Kidney glomerular epithelial cell (primary cell): ENCODE data around the gene PTPN21.

ENCODE experiments used
- DNase-seq: peaks from one replicate; lab custom pipeline; 2025; lab: John Stamatoyannopoulos, UW

Gene PTPN21

DNA sequence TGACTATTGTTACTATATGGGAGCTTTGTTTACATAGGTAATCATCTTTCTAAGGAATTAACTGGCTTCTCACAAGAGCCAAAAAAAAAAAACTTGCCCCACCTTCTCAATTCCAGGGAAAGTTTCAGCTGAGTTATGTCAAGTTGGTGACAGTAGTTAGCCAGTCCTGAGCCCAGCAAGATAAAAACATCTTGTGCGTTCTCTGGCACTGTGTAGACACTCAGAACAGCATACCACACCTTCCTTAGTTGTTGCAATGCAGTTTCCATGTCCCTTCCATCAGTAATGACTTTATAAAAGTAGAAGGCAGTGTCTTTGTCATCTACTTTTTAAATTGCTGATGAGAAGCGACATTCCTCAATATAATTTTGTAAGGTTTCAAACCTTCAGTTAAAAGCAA, 50.2 kb downstream of the PTPN21 start:
- no peak for DNase-seq

DNA sequence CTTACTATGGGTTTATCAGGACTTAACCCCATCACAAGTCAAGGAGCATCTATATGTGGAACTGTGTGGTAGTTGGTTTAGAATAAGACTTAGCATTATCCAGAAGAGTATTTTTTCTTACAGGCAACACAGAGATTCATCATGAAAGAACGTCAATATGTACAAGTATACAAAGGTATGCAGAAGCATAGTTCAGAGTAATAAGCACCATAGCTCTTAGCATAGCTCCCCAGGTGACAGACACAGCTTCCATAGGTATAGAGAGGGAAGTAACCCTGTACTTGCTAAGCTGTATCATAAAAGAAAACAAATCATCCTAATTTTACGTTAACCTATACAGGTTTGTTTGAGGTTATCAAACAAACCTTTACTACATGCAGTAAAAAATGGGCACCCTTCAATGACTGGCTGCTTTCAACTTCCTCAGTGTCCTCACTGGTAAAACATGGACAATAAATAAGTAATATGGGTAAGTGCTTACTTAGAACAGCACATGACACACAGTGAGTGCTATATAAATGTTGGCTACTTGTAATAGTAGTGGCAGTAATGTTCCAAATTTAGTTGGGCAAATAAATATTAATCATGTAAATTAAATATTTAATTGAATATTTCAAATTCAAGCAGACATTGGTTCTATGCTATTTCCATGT, 50.9 kb downstream of the PTPN21 start:
- DNase-seq: no peak

DNA sequence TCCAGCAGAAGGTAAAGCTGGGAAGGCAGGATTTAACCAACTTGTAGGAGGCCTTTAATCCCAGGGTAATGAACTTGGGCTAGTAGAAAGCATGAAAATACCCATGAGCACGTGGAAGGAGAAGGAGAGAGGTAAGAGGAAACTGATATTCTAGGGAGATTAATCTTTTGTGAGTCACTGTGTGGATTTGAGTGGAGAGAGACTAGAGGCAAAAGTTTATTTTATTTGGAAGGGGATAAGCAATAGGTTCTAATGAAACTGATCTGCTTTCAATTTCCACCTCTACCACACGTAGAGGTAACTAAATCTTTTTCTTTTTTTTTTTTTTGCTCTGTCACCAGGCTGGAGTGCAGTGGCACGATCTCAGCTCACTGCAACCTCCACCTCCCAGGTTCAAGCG, 52.1 kb downstream of the PTPN21 start:
- no peak for DNase-seq

DNA sequence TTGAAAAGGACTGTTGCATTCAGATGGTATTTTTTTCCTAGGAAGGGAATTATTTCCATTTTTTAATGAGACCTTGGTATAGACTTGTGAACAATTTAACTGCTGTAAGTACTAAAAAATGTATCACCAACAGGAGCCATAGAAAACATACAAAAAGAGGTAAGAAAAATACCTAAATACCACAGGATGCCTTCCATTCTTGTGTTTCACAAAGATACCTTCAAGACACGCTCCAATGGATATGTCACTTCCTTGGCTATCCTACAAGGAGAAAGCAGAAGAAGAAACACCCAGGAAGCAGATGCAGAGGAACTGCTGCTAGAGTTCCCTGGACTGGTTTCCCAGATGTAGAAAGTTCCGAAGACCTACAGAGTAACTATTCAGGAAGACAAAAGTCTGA, 54.2 kb downstream of the PTPN21 start:
- DNase-seq: no peak

DNA sequence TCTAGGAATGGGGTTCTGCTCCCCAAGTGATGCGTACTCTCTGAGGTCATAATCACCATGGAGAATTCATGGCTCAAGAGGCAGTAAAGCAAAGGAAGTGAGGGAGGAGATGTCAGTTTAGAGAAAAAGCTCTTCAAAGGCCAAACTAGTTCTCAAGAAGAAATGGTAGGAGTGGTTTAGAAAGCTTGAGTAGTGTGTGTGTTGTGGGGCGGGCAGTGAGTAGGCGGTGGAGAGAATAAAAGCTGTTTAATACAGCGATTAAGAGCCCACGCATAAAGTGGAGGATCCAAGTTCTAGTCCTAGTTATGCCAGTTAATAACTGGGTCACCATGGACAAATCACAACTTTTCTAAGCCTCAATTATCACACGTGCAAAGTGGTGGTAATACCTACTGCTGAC, 55.6 kb downstream of the PTPN21 start:
- DNase-seq: no peak

DNA sequence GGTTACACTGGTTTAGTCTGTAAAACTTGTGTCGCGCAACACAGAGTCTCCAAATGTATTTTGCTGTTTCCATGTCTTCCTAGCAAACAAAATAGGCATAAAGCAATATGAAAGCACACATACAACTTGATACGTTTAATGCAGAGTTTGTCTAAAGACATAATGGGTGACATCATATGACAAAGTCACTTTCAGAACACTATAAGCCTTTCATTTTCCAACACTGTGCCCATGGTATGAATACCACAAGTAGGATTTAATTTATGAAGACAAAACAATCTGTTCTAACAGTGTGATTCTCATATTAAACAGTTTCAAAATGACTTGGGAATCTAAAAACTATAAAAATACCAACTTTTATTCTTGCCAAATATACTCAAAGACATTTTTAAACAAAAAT, 58.4 kb downstream of the PTPN21 start:
- no peak for DNase-seq

DNA sequence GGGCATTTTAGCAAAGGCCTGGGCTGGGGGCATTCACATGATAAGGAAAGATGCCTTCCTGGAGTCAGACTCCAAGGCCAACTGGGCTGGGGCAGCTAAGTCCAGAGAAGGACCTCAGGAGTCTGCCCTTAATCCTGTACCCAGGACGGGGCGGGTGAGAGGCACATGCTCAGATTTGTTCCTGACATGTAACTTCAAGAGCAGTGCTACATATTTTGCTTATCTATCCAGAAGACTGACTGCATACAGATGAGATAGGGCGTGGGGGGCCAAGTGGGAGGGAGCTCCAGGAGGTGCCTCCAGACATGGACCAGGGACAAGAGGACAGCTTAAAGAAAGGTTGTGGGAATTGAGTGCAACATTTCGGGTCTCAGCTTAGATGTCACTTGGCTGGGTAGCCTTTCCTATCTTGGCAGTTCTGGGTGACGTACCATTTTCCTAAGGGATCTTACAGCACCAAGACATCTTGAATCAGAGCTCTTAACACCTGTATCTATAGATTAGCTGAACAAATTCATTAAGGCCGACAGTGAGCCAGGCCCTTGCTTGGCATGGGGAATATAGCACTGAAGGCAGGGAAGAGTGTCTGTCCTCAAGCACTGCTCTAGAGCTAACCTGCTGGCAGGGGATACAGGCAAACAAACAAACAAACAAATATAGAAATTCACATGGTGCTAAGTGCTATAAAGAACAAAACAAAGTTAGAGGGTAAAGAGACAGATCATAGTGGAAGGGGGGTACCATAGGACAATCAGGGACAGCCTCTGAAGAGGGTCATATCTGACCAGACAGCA, 61.2 kb downstream of the PTPN21 start:
- no peak for DNase-seq

DNA sequence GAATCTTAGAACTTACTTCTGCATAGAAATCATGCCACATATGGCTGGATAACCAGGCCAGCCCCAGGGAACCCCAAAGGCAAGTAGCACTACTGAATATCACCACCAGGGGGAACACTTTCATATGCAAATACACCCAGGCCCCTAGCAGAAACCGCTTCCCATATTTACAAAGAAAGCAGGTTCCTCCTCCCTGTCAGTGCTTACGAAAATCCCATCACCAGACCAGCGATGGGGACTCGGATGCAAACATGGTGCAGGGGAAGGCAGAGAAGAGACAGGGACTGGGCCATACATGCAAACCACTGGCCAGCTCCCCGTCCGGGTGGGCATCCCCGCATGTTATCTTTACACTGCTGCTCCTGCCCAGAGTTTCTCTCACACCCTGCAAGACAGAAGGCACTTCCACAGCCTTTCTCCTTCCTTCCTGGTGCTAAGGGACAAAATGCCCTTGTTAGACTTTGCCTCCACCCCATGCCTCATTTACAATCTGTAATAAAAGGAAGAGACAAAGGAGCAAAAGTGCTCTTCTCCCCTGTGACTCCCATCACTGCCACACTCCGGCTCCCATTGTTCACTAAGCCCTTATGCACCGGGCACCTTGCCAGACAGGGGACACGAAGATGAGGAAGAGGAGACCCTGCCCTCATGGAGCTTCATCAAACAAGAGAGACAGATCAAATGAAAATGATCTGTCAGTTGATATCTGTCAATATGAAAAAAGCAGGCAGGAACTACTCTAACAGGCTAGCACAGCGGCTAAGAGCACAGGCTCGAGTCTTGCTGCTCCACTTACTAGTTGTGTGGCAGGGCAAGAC, 62.3 kb downstream of the PTPN21 start:
- DNase-seq: peak; percentile 64

DNA sequence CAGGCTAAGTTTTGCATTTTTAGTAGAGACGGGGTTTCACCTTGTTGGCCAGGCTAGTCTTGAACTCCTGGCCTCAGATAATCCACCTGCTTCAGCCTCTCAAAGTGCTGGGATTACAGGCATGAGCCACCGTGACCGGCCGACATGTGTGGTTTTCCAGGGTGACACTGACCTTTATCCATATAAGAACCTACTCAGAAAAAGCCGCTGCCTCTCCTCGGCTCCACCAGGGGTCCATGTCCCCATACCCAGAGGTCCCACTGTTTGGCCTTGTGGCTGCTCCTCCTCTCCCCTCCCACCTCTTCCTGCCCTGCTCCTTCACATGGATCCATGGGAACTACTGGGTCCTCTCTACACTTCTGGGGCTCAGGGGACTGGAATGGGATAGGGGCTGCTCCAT, 64.6 kb downstream of the PTPN21 start:
- DNase-seq: no peak

DNA sequence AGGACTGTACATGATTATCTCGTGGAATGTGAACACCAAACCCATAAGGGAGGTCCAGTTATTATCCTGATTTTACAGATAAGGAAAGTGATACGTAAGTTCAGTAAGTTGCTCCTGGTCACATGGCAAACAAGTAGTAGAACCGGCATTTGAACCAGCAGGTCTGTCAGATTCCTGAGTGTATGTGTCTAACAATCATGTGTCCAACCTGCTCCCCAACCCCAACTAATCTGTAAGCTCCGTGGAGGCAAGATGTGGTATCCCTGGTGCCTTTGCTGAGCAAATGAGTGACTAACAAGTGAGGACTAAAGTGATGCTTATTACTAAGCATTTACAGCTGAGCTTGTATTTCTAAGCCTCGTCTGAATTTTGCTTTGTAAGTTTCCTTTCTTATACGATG, 65.9 kb downstream of the PTPN21 start:
- no peak for DNase-seq

DNA sequence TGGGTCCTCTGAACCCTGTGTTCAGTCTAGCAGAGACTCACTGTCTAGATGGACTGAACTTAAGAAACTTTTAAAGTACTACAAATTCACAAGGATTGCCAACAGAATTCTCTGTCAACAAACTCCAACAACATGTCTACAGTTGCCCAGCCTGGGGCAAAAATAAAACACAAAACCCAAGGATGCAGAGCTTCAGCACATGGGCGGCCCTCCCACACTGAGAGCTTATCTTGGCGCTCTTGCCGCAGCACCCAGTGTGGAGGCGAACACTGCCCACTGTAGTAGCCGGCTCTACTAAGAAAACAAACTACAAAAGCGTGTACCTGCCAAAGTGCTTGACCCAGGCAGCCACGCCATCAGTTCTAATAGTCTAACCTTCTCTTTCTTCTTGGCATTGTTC, 66.7 kb downstream of the PTPN21 start:
- no peak for DNase-seq

DNA sequence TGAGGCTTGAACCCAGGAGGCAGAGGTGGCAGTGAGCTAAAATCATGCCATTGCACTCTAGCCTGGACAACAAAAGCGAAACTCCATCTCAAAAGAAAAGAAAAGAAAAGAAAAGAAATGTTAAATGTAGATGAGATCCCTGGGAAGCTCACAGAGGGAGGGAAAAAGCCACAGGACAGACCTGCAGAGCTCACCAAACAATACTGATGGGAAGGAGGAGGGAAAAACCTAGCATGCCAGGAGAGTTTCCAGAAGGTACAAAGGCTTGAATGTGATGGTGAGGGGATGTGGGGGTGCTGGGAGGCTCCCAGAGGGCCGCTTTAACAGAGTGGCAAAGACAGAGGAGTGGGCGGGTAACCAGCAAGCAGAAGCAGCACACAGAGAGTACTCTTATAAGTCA, 72.3 kb downstream of the PTPN21 start:
- no peak for DNase-seq

DNA sequence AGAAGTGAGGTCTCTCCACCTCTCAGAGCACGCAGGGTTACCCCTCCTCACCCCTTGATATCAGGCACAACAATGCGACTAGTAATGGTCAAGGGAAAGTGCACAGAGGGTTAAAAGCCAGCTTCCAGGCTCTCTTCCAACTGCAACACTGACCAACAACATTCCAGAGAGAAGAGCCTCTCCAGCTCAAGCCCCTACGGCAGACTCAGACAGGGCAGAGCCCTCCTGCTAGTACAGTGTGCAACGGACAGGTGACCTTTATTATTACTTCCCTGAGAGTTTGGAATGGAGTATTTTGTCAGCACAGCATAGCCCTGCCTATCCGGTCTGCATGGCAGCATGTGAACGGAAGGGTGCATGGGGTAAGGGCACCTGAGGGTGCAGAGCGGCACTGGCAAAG, 73.0 kb downstream of the PTPN21 start:
- no peak for DNase-seq

DNA sequence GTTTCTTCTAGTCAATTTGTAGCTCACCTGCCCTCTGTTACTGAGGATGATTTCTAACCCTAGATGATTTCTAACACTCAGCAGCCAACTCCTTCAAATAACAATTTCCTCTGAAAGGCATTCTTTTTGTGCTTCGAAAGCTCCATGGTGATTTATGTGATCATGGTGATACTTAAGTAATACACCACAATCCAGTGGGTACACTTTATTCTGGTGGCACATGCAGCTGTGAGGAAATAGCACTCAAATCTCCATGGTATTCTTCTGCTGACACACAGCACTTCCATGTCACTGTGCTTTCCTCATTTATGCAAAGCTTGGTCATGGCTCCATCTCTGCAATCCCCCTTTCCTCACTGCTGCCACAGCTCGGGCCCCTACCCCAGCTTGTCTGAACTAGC, 73.7 kb downstream of the PTPN21 start:
- DNase-seq: no peak

DNA sequence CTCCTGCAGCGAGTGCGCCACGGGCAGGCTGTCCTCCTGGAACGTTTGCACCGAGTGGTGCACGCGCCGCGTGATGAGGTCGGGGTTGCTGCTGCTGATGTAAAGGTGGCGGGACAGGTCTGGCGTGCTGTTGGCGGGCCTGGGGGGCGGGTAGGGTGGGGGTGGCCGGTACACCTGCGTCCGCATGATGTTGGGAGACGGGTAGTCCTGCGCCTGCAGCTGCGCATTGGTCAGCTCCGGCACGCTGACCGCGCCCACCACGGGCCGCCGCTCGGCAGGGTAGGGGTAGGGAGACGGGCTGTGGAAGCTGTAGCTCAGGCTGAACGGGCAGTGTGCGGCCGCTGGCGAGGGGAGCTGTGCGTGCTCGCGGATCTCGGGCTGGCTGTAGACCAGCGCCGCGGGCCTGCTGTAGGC, 75.2 kb downstream of the PTPN21 start:
- no peak for DNase-seq

DNA sequence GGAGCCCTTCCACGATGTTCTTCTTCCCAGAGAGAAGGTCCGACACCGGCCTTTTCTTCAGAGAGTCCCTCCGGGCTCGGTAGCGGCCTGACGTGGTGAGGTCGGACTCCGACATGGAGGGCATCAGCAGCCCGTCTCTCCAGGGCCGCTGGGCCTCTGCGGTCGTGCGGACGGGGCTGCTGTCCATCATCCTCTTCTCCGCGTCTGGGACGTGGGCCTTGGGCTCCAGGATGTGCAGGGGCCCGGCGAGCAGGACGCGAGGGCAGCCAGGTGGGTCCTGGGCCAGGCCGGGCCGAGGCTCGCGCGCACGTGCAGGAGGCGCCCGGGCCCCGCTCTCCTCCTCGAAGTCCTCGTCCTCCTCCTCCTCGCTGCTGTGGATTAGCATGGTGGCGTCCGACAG, 75.9 kb downstream of the PTPN21 start:
- DNase-seq: no peak

DNA sequence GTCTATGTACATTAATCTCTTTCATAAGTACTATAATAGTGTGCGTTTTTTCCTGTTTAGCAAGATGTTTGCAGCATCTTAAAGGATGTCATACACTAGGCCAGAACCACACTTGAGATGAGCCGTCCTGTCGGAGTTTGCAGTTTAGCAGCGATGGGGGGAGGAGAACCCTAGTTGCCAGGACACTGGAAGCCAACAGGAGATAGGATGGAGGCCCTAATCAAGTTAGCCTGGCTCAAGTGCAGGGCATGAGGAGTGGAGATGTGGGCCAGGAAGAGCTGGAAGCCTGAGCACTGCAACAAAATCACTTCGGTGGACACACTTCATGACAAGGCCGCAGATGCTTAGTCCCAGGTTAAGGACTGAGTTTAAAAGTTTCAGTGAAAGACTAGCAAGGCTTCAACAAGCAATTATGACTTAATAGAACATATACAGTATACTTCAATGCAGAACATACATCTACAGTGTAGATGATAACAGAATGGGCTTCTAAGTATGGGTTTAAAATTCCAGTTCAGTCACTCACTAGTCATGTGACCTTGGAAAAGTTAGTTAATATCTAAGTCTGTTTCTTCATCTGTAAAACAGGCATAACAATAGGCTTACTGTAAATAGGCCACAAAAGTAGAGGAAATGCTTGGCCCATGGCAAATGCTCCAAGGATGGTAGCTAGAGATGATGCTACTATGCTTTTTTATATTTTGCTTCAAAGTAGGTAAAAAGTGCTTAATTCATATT, 77.1 kb downstream of the PTPN21 start:
- no peak for DNase-seq

DNA sequence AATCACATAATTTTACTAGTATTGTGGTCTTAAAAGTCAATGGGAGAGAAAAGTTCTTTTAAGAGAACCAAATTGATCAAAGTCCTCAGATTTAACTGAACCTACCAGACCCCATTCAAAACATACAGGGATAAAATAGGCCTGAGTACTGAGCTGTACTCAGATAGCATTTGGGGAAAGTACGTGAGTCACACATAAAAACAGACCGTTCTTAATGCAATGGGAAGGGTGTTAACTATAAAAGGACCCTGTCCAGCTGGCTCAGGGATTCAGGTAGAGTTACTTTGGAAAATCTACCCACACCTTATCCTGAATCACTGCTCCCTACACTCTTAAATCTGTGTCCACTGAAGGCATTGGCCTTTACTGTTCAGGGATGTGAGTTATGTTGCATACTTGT, 78.0 kb downstream of the PTPN21 start:
- DNase-seq: no peak

DNA sequence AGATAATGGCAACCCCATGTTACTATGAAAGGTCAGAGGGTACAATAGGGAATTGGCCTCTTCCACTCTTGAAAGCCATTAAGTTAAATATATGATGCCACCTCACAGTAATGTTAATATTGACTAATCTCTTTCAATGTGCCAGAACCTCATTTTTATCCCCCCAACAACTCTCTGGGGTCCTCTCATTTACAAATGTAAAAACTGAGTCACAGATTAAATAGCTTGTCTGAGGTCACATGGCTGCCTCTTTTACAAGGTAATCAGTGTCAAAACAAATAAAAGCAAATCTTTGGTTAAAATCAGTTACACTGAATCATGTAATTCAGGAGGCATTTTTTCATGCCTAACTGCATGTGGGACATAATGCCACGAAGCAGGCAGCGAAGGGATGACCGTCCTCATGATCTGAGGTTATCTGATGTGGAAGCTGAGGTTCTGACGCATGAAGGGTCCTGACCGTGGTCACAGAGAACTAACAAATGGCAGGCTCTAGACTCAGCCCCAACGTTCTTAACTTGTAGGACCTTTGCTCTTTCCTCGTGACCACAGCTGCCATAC, 78.5 kb downstream of the PTPN21 start:
- DNase-seq: no peak

DNA sequence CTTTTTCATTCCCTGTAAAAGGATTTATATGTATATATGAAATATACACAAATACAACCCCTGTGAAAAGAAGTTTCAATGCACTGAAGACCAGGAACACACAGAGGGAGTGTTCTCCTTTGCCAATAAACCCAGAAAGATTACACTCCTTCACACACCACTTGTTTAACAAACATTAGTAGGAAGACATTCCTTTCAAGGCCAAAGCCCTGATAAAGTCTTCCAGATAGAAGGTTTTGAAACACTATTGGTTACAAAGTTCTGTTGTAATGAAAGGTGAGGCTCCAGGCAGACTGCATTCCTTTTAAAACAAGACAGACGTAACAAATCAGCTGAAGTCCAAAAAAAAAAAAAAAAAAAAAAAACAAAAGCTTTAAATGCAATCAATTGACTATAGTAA, 81.0 kb downstream of the PTPN21 start:
- DNase-seq: no peak

DNA sequence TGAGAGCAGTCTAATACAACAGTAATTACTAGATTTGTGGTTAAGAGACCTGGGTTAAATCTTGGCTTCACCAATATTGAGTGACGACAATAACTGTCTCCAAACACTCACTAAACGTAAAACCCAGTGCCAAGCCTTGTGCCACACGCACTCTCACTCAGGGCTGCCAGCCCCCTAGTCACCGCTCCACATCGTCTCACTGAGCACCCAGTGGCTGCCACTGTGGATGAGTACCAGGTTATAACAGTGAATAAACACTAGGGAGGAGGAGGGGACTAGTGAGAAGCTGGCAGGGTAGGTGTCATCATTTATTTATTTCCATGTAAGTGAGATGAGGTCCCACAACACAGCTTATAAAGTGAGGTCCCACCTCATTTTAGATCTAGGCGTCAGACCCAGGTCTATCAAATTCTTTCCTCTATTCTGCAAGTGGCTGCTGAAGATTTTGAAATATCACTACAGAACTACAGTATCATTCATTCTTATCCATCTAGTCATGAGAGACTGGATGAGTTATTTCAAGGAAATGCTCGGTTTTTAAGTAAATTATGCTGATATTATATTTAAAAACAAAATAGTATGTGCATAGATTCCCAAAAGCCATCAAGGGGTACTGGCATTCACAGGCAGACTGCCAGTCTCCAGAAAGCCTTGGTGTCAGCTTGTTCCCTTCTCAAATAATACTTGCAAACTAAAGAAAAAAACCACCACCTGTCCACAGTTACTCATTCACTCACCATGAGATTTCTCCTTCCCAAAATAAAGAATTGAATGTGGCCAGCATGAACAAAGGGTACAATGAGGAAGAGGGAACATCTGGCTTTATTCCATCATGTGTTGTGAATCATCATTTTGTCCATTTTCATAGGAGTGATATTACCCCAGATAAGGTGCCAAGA, 84.0 kb downstream of the PTPN21 start:
- no peak for DNase-seq
